Mesendoderm (in vitro differentiated cells): ENCODE results near the gene PTCD2. TPM values are rescaled to one million over a fixed set of nuclear protein-coding genes. Genes with fewer than 3 reads are reported as not detected.
A peak's percentile ranks its signal among the peaks of the same experiment; 100 is the strongest.

Source experiments
- DNase-seq: peaks from one replicate; pipeline ENCODE4 v3.0.0; 2013
- H2AK5ac ChIP-seq: 2 replicates; pipeline ENCODE4 v1.6.1; 2013; ENCODE audit warnings: low read length, inconsistent platforms
- H2BK120ac ChIP-seq: 2 replicates; pipeline ENCODE4 v1.6.1; 2013; ENCODE audit warnings: low read depth, mild to moderate bottlenecking, low read length, moderate library complexity, mixed read lengths
- H2BK15ac ChIP-seq: replicated peaks from 2 replicates; pipeline ENCODE4 v1.6.1; 2013; ENCODE audit warnings: low read depth, mild to moderate bottlenecking, moderate library complexity
- H2BK5ac ChIP-seq: 2 replicates; pipeline ENCODE4 v1.6.1; 2013; ENCODE audit warnings: low read length, inconsistent platforms
- H3K18ac ChIP-seq: 2 replicates; pipeline ENCODE4 v1.6.1; 2013; ENCODE audit warnings: mild to moderate bottlenecking, low read length, mixed read lengths
- H3K23ac ChIP-seq: one replicate; pipeline ENCODE4 v1.6.1; 2013; ENCODE audit warnings: low read length
- H3K27ac ChIP-seq: 2 replicates; pipeline ENCODE4 v1.5.1; 2013; ENCODE audit warnings: low read depth, mild to moderate bottlenecking, inconsistent platforms, low read length, moderate library complexity
- H3K27me3 ChIP-seq: 2 replicates; pipeline ENCODE4 v1.6.1; 2013; ENCODE audit warnings: low read length, control low read depth, mild to moderate bottlenecking, inconsistent platforms; ENCODE audit not compliant: insufficient read depth, poor library complexity
- H3K36me3 ChIP-seq: 2 replicates; pipeline ENCODE4 v1.6.1; 2013; ENCODE audit warnings: low read length, inconsistent platforms; ENCODE audit not compliant: control insufficient read depth, insufficient read depth
- H3K4ac ChIP-seq: one replicate; pipeline ENCODE4 v1.6.1; 2013; ENCODE audit warnings: low read depth, mild to moderate bottlenecking, low read length, moderate library complexity
- H3K4me1 ChIP-seq: 2 replicates; pipeline ENCODE4 v1.6.1; 2013; ENCODE audit warnings: low read depth, low read length, inconsistent platforms; ENCODE audit not compliant: control insufficient read depth
- H3K4me2 ChIP-seq: 2 replicates; pipeline ENCODE4 v1.6.1; 2013; ENCODE audit warnings: low read length
- H3K4me3 ChIP-seq: 2 replicates; pipeline ENCODE4 v1.5.1; 2013; ENCODE audit warnings: mild to moderate bottlenecking, low read length
- H3K56ac ChIP-seq: one replicate; pipeline ENCODE4 v1.6.1; 2013; ENCODE audit warnings: low read length
- H3K79me1 ChIP-seq: 2 replicates; pipeline ENCODE4 v1.6.1; 2013; ENCODE audit warnings: low read length, inconsistent platforms
- H3K79me2 ChIP-seq: 2 replicates; pipeline ENCODE4 v1.6.1; 2013; ENCODE audit warnings: mild to moderate bottlenecking, low read length; ENCODE audit not compliant: control insufficient read depth, insufficient read depth
- H3K9ac ChIP-seq: 2 replicates; pipeline ENCODE4 v1.6.1; 2013; ENCODE audit warnings: low read length, inconsistent platforms
- H4K5ac ChIP-seq: one replicate; pipeline ENCODE4 v1.6.1; 2013; ENCODE audit warnings: low read length
- H4K8ac ChIP-seq: one replicate; pipeline ENCODE4 v1.6.1; 2013; ENCODE audit warnings: low read depth, mild to moderate bottlenecking, control low read depth, low read length, moderate library complexity
- WGBS: extraction: QIAGEN DNeasy Blood & Tissue Kit; methylation state at CpG from one replicate; pipeline ENCODE4 v1.1.7; 2013; ENCODE audit warnings: low lambda C conversion rate, missing lambda C conversion rate; ENCODE audit not compliant: insufficient coverage; ENCODE audit errors: extremely low coverage; 5-methylcytosine and 5-hydroxymethylcytosine counted together
- polyA plus RNA-seq, 2 experiments: library from polyadenylated mRNA; stranded (reverse); fragments of 200-250 nt; gene quantifications; one replicate each; pipeline ENCODE4 v1.2.3, GENCODE V29; 2013

The PTCD2 gene, protein sequence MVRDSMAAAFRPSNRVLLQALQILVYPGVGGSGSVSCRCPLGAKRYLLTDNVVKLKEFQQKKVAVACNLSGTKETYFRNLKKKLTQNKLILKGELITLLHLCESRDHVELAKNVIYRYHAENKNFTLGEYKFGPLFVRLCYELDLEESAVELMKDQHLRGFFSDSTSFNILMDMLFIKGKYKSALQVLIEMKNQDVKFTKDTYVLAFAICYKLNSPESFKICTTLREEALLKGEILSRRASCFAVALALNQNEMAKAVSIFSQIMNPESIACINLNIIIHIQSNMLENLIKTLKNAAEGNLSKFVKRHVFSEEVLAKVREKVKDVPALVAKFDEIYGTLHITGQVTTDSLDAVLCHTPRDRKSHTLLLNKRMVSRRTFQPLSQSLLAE
- 6.1 TPM for polyA plus RNA-seq (2013, experiment 1 of 2)
- polyA plus RNA-seq (2013, experiment 2 of 2), result 6.7 TPM

DNA sequence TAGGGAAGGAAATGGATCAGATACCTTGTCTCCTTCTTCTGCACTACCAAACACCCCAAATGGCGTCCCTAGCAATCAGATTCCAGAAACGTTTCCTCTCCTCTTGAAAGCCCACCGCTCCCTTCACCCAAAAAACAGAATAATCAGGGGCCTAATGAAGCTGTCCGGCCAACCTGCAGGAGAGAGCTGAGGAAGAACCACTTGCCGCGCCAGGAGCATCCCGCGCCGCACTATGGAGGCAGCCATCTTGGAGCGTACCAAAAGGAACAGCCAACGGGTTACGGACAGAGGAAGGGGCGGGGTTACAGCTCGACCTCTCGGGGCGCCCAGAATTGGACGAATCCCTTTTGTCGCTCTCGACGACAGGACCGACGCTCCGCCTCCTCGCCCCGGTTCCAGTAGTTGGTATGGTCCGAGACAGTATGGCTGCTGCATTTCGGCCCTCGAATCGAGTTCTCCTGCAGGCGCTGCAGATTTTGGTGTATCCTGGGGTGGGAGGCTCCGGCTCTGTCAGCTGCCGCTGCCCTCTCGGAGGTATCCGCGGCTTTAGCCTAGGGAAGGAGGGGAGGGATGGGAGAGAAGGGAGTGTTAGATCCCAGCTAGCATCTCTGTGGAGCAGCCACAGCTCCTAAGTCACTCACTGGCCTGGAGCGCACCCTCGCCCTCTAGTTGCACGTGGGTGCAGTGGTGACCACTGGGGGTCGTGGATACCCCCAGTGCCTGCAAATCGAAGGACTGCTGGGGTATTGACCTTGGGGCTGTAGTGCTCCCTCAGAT, at the start of gene PTCD2, which contains the start of gene MRPS27:
TSS of gene PTCD2 (plus strand) at position 398 of the 777 bp plus-strand sequence. CDS start at position 408, 10 bp downstream.
TSS of gene MRPS27 (minus strand) at position 265 of the 777 bp plus-strand sequence. CDS start at position 246, 19 bp downstream.
- H3K36me3 ChIP-seq, result no peaks in the 10 kb centered on the region

DNA sequence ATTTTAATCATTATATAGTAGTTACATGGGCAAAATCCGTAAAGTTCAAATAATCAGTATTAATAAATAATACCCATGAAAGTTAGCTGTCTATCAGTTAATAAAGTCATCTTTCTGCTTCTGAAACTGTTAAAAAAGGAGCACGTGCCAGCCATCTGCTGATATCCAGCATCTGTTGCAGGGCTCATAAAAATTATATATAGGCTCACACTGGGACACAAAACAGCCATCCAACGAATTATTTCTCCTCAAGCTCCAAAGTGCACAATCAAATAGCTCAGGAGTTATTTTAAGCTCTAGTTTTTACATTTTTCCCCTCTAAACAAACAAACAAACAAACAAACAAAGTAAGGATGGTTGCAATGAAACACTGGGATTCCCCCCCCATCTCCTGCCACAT, 48.5 kb upstream of the PTCD2 start:
- WGBS, result no CpG with 5 or more reads among the region's 3 CpGs
- H3K27ac ChIP-seq, result no peak overlapping the region
- no peak overlapping the region for H2AK5ac ChIP-seq

More for the DNA sequence above, at the start of gene PTCD2, which contains the start of gene MRPS27:
- Histone ChIP-seq H2BK15ac (no peak within 1 kb of the TSS), H3K27ac (peak within 1 kb of the TSS; percentile 76), H2BK120ac (no peak within 1 kb of the TSS), H2AK5ac (no peak within 1 kb of the TSS), H2BK5ac (peak within 1 kb of the TSS; percentile 1), H3K23ac (no peak within 1 kb of the TSS), H3K79me1 (peaks cover 3% of the 10 kb centered on the region), H3K4ac (peak within 1 kb of the TSS; percentile 40), H3K27me3 (no peaks in the 10 kb centered on the region), H3K4me3 (peak within 1 kb of the TSS; percentile 87), H4K5ac (no peak within 1 kb of the TSS), H3K79me2 (peaks cover 12% of the 10 kb centered on the region), H3K9ac (peak within 1 kb of the TSS; percentile 82), H4K8ac (peak within 1 kb of the TSS; percentile 67), H3K4me1 (no peaks in the 10 kb centered on the region), H3K4me2 (peak within 1 kb of the TSS; percentile 41), H3K18ac (peak within 1 kb of the TSS; percentile 13), H3K56ac (peak within 1 kb of the TSS; percentile 93)
- no CpG with 5 or more reads among the region's 40 CpGs for WGBS
- peak; percentile 100 for DNase-seq

DNA sequence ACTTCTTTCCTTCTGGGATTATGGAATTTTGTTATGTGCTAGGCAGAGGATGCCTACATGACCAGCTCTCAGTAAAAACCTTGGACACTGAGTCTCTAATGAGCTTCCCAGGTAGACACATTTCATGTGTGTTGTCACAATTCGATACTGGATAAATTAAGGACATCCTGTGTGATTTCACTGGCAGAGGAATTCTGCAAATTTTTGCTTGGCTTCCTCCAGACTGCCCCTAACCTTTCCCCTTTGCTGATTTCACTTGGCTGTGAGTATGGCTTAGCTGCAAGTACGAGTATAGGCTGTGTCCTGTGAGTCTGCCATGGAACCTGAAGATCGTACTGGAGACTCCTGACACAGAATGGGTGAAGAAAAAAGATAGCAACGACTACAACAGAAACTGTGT, 47.8 kb upstream of the PTCD2 start:
- Histone ChIP-seq H4K8ac (no peak overlapping the region), H3K27me3 (no peaks in the 10 kb centered on the region), H3K4ac (no peak overlapping the region), H2BK120ac (no peak overlapping the region), H4K5ac (no peak overlapping the region), H3K27ac (no peak overlapping the region), H3K79me1 (peaks cover 2% of the 10 kb centered on the region), H3K4me1 (no peaks in the 10 kb centered on the region), H3K9ac (no peak overlapping the region), H3K4me3 (no peak overlapping the region), H3K18ac (no peak overlapping the region), H2BK5ac (no peak overlapping the region), H3K79me2 (no peaks in the 10 kb centered on the region), H2AK5ac (no peak overlapping the region), H2BK15ac (no peak overlapping the region), H3K56ac (no peak overlapping the region), H3K23ac (no peak overlapping the region), H3K36me3 (no peaks in the 10 kb centered on the region), H3K4me2 (no peak overlapping the region)
- no CpG with 5 or more reads among the region's 4 CpGs for WGBS
- no peak for DNase-seq

More for the DNA sequence above, 48.5 kb upstream of the PTCD2 start:
- Histone ChIP-seq H3K4ac (no peak overlapping the region), H3K4me3 (no peak overlapping the region), H4K8ac (no peak overlapping the region), H3K9ac (no peak overlapping the region), H3K23ac (no peak overlapping the region), H2BK15ac (no peak overlapping the region), H3K4me2 (no peak overlapping the region), H3K27me3 (no peaks in the 10 kb centered on the region), H2BK5ac (no peak overlapping the region), H3K36me3 (no peaks in the 10 kb centered on the region), H3K79me2 (no peaks in the 10 kb centered on the region), H2BK120ac (no peak overlapping the region), H3K18ac (no peak overlapping the region), H3K79me1 (peaks cover 2% of the 10 kb centered on the region), H3K4me1 (no peaks in the 10 kb centered on the region), H3K56ac (no peak overlapping the region), H4K5ac (no peak overlapping the region)
- no peak for DNase-seq

DNA sequence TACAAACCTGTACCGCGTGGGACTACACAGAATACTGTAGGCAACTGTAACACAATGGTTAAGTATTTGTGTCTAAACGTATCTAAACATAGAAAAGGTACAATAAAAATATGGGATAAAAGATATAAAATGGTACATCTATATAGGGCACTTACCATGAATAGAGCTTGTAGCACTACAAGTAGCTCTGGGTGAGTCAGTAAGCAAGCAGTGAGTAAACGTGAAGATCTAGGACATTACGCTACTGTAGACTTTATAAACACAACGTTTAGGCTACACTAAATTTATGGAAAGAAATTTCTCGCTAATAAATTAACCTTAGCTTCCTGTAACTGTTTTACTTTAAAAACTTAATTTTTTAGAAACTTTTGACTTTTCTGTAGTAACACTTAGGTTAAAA, 46.6 kb upstream of the PTCD2 start:
- Histone ChIP-seq H3K36me3 (no peaks in the 10 kb centered on the region), H3K27me3 (no peaks in the 10 kb centered on the region), H3K9ac (no peak overlapping the region), H4K8ac (no peak overlapping the region), H3K4me2 (no peak overlapping the region), H3K18ac (no peak overlapping the region), H3K56ac (no peak overlapping the region), H3K4ac (no peak overlapping the region), H2BK120ac (no peak overlapping the region), H2BK15ac (no peak overlapping the region), H3K27ac (no peak overlapping the region), H2AK5ac (no peak overlapping the region), H3K4me3 (no peak overlapping the region), H3K79me1 (peaks cover 2% of the 10 kb centered on the region), H3K79me2 (no peaks in the 10 kb centered on the region), H4K5ac (no peak overlapping the region), H3K23ac (no peak overlapping the region), H2BK5ac (no peak overlapping the region), H3K4me1 (no peaks in the 10 kb centered on the region)
- WGBS, result no CpG with 5 or more reads among the region's 7 CpGs
- DNase-seq, result no peak

DNA sequence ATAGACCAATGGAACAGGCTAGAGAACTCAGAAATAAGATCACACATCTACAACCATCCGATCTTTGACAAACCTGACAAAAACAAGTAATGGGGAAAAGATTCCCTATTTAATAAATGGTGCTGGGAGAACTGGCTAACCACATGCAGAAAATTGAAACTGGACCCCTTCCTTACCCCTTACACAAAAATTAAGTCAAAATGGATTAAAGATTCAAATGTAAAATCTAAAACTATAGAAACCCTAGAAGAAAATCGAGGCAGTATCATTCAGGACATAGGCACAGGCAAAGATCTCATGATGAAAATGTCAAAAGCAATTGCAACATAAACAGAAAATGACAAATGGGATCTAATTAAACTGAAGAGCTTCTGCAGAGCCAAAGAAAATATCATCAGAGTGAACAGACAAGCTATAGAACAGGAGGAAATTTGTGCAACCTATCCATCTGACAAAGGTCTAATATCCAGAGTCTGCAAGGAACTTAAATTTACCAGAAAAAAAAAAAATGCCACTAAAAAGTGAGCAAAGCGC, 43.9 kb upstream of the PTCD2 start:
- H3K4ac ChIP-seq, result no peak overlapping the region
- H3K27ac ChIP-seq, result no peak overlapping the region
- H3K27me3 ChIP-seq, result no peaks in the 10 kb centered on the region
- H3K23ac ChIP-seq, result no peak overlapping the region
- no peaks in the 10 kb centered on the region for H3K36me3 ChIP-seq
- H3K79me1 ChIP-seq, result no peaks in the 10 kb centered on the region
- no peaks in the 10 kb centered on the region for H3K79me2 ChIP-seq
- no peak overlapping the region for H2BK15ac ChIP-seq
- no peak overlapping the region for H3K4me3 ChIP-seq
- WGBS, result no CpG with 5 or more reads among the region's 3 CpGs
- no peak overlapping the region for H3K9ac ChIP-seq
- DNase-seq, result no peak
- H3K4me1 ChIP-seq, result no peaks in the 10 kb centered on the region
- H2BK120ac ChIP-seq, result no peak overlapping the region
- no peak overlapping the region for H4K8ac ChIP-seq
- H4K5ac ChIP-seq, result no peak overlapping the region
- H3K18ac ChIP-seq, result no peak overlapping the region
- no peak overlapping the region for H2BK5ac ChIP-seq
- H2AK5ac ChIP-seq, result no peak overlapping the region
- H3K4me2 ChIP-seq, result no peak overlapping the region
- no peak overlapping the region for H3K56ac ChIP-seq
